ENCODE measurements around the gene IL15RA.

DNA sequence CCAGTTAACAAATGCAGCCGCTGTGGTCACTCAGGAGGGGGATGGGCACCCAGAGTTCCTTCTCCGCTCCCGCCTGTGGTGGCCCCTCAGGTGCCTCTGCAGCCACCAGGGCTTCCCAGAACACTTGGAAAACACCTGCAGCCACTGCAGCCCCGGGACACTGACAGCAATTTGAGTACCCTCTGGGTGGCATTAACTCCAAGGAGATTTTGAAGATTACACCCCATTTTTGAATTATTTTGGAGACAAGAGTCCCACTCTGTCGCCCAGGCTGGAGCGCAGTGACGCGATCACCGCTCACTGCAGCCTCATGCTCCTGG is 32.2 kb downstream of the IL15RA start:
- TF ChIP-seq POLR2A (IDR thresholded peaks at IDR 0.05), result no peak
- TF ChIP-seq, protein P1, sequence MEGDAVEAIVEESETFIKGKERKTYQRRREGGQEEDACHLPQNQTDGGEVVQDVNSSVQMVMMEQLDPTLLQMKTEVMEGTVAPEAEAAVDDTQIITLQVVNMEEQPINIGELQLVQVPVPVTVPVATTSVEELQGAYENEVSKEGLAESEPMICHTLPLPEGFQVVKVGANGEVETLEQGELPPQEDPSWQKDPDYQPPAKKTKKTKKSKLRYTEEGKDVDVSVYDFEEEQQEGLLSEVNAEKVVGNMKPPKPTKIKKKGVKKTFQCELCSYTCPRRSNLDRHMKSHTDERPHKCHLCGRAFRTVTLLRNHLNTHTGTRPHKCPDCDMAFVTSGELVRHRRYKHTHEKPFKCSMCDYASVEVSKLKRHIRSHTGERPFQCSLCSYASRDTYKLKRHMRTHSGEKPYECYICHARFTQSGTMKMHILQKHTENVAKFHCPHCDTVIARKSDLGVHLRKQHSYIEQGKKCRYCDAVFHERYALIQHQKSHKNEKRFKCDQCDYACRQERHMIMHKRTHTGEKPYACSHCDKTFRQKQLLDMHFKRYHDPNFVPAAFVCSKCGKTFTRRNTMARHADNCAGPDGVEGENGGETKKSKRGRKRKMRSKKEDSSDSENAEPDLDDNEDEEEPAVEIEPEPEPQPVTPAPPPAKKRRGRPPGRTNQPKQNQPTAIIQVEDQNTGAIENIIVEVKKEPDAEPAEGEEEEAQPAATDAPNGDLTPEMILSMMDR (IDR thresholded peaks at IDR 0.05), result no peak

All from adrenal gland (tissue), 5 donors.